MM.1S (cell line): Measurements from ENCODE around the gene LILRA2.

ENCODE experiments used
- CTCF ChIP-seq: fragments of 300-600 bp; sonication (generic); IDR thresholded peaks from 2 replicates; pipeline ENCODE4 v1.5.1; 2016; ENCODE audit warnings: antibody characterized with exemption, low read length, mixed read lengths
- EZH2 ChIP-seq: fragments of 300-600 bp; sonication (generic); optimal IDR thresholded peaks from 2 replicates; pipeline ENCODE3; 2017; ENCODE audit warnings: low read depth, mild to moderate bottlenecking, antibody characterized with exemption, low read length, mixed read lengths
- EZH2phosphoT487 ChIP-seq: fragments of 300-600 bp; sonication (generic); IDR thresholded peaks from 2 replicates; pipeline ENCODE4 v1.6.1; 2018; ENCODE audit warnings: antibody characterized with exemption, low read length

- TF ChIP-seq CTCF, result no peak
- TF ChIP-seq EZH2phosphoT487, result no peak
- no peak for TF ChIP-seq EZH2
These were observed 42.7 kb upstream of the LILRA2 start for GRCh38 chr19:54530866-54531265.
